Kidney tubule cell (primary cell): ENCODE results near the gene COPB1.

Source experiments
- DNase-seq: peaks from one replicate; pipeline ENCODE4 v3.0.0-alpha.2; 2018; ENCODE audit warnings: low spot score

COPB1 gene

DNA sequence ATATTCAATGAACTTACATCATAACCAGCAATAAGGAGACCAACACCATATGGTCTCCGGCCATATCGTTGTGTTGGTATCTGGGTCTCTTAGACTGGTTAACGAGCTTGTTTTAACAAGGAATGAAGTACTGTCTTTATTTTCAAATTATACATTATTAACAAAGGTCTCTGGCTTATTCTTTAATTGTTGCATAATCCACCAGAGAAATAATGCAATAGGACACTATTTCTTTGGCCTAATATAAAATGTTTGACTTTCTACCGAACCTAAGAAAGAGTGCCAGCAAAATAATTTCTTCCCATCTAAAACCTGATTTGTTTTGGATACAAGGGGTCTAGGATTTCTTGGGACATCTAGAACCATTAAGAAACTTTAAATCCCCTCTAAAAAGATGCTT lies 14.2 kb upstream of the COPB1 start:
- DNase-seq: no peak

- DNase-seq: no peak
Observed at GRCh38 chr11:14506532-14506931, 6.9 kb upstream of the COPB1 start.

DNA sequence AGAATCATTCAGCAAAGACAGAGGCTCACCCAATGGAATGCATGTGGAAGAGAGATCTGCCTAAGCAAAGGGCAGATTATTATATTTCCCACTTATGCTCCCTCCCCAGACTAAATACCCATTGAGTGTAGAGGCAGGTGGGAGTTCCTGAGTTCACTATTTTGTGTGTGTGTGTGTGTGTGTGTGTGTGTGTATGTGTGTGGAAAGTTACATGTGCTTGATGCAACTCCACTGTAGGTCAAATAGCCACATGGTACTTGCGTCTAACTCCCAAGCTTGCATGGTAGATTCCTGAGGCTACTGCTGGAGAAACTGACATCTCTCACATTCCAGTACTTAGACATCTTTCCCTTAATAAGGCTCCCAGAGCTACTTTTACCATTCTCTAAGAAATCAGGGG lies 3.4 kb upstream of the COPB1 start:
- no peak for DNase-seq

- DNase-seq: no peak
Observed at GRCh38 chr11:14502039-14502438, 2.4 kb upstream of the COPB1 start.

DNA sequence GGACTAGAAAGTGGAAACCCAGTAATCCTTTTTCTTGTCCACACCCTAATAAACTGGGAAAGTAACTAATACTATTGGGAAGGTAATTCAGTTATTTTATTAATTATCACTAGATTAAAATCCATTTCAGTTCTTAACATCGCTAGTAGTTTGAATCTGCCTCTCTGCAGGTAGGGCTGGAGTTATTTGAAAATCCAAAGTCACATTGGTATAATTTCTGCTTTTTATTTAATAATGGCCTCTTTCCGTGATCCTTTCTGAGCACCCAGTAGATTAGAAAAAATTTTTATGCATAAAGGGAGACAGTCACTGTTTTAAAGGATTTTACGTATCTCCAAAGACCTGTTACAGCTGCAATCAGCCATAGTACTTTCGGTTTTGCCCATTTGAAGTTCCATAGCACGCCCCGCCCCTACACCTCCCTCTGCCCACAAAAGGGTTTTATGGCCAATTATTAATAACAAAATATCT lies 605 bp upstream of the COPB1 start:
- DNase-seq: peak; percentile 65

DNA sequence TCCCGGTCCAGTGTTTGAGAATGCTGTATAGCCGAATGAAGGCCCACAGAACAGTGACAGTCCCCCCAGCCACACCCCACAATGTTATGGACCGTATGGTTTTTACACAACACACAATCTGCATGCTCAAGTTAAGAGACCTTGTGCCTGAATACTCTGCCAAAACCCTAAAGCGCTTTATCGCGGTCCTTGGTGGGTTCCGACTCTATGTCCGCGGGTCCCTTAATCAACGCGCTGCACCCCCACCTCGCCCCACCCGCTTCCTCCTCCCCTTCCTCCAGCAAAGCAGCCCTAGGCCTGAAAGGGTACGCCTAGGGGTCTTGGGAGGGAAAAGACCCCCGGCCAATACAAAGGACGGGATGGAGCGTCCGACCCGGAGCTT lies 442 bp downstream of the COPB1 start:
- no peak for DNase-seq

DNA sequence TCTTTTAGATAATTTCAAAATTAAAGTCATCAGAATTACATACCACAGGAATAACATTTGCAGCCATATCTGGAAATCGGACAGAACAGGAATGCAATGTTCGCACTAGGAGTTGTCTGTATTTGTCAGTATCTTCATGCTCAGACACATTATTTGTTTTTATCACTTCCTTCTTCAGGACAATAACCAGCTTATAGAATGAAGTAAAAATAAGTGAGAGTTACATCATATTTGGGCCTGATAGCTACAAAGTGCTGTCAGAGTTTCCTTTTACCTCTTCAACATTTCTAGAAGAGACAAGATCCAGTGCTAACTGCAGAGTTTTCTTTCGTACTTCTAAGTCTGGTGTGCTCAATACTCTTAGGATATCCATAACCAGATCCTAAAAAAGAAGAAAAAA lies 18.9 kb downstream of the COPB1 start:
- no peak for DNase-seq

GRCh38 chr11:14471127-14471526 lies 28.5 kb downstream of the COPB1 start:
- no peak for DNase-seq

- no peak for DNase-seq
Observed at GRCh38 chr11:14463623-14464022, 36.0 kb downstream of the COPB1 start.

DNA sequence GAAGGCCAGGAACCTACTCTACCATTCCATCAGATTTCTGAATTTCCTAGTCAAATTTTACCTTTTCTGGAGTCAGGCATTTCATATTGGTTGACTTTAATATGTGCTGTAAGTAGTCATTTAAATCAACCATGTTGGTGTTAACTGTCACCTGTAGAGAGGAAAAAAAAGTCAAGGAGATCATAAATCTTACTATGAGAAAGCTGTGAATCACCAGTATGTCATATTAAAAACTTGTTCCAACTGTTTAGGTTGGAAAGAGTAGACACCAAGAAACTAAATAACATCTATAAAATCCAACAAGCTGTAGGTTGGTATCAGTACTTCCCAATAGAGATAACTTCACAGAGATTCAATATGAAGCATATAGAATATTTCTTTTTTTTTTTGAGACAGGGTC lies 39.5 kb downstream of the COPB1 start:
- DNase-seq: no peak

- no peak for DNase-seq
Observed at GRCh38 chr11:14458377-14458776, 41.2 kb downstream of the COPB1 start.

GRCh38 chr11:14455648-14456430 lies 43.8 kb downstream of the COPB1 start:
- no peak for DNase-seq

GRCh38 chr11:14454861-14455632 lies 44.6 kb downstream of the COPB1 start:
- peak; percentile 47 for DNase-seq

- peak; percentile 83 for DNase-seq
Observed at GRCh38 chr11:14451825-14452224, 47.8 kb downstream of the COPB1 start.

- DNase-seq: no peak
Observed at GRCh38 chr11:14449302-14449714, 50.3 kb downstream of the COPB1 start.

GRCh38 chr11:14448240-14448639 lies 51.4 kb downstream of the COPB1 start:
- DNase-seq: no peak

- DNase-seq: peak; percentile 95
Observed at GRCh38 chr11:14446701-14447169, 52.9 kb downstream of the COPB1 start.

DNA sequence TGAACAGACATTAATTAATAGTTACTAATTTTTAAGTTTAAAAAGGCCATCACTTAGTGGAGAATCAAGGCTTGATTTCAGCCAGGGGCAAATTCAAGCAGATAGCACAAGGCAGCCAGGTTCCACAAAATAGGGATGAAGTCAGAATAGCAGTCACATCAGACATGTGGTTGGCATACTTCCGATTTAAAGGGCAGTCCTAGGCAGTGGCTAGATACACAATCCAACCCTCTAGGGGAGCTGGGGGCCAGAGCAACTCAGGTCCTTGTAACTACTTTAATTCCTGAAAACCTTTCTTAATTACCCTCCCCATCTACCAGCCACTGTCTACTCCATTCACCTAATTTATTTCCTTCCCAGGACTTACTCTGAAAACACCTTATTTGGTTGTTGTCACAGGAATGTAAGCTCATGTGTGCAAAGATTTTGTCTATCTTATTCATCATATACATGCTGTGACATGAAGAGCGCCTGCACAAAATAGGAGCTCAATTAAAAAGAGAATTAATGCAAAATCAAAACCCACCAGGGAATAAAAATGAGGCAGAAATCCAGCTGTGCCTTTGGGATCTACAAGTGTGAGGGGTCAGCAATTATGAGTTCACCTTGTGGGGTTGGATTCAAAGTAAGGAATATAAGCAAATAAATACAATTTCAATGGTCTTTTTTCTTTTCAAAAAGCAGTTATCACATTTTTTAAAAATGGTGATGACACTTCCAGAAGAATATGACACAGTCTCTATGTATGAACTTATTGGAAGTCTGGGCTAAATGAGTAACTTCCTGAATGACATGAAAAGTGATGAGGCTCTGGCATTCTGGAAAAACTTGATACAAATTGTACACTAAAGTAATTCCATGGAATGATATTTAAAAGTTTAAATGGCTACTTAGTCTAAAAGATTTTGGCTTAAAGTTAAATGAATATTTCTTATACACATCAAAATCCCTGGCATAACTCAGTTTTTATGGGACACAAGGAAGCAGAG lies 53.8 kb downstream of the COPB1 start:
- peak; percentile 76 for DNase-seq

- no peak for DNase-seq
Observed at GRCh38 chr11:14444441-14445189, 55.0 kb downstream of the COPB1 start.

GRCh38 chr11:14443638-14444037 lies 56.0 kb downstream of the COPB1 start:
- peak; percentile 85 for DNase-seq
